HG02981 (cell line): ENCODE results near the gene WNT3.
"Not testable (repeated sequence)": the region's sequence is repeated elsewhere in the genome, so short reads cannot be mapped to it uniquely, and the experiment has no call there.

Experiments used
- ATAC-seq: cut with Tn5 transposase; IDR thresholded peaks from one replicate; pipeline ENCODE4 v1.9.1; 2021; ENCODE audit warnings: mild to moderate bottlenecking, moderate library complexity; ENCODE audit not compliant: unreplicated experiment

Gene WNT3

GRCh38 chr17:46768540-46768870 lies 50.0 kb downstream of the WNT3 start:
- ATAC-seq = no peak

GRCh38 chr17:46766493-46767491 lies 51.7 kb downstream of the WNT3 start:
- ATAC-seq = no peak

- ATAC-seq = no peak
These were observed 53.0 kb downstream of the WNT3 start for GRCh38 chr17:46765453-46765852.

DNA sequence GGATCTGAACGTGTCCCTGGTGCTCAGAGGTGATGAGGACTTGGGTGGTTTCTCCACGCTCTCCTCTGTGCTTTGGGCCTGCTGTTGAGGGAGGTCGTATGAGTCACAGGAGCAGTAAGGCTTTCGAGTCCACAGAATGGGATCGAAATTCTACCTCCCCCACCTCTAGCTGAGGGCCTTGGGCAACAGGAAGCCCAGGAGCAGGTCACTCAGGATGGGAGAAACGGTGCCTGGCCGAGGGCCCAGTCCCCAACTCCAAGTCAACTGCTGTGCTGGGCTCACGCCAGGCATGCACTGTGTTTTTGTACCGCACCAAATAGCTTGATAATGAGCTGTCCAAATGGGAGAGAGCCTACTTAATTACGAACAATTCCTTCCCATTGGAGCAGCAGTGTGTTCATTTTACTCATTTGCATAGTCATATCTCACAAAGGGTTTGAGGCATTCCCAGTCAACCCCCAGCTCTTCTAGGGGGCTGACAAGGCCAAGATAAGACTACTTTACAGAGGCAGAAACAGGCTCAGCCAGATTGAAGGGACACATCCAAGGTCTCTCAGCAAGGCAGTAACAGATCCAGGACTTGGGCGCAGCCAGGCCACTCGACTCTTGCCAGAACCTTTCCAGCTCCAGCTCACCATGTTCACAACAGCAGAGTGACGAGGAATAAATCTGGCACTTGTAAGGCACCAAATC lies 53.6 kb downstream of the WNT3 start:
- ATAC-seq = no peak

DNA sequence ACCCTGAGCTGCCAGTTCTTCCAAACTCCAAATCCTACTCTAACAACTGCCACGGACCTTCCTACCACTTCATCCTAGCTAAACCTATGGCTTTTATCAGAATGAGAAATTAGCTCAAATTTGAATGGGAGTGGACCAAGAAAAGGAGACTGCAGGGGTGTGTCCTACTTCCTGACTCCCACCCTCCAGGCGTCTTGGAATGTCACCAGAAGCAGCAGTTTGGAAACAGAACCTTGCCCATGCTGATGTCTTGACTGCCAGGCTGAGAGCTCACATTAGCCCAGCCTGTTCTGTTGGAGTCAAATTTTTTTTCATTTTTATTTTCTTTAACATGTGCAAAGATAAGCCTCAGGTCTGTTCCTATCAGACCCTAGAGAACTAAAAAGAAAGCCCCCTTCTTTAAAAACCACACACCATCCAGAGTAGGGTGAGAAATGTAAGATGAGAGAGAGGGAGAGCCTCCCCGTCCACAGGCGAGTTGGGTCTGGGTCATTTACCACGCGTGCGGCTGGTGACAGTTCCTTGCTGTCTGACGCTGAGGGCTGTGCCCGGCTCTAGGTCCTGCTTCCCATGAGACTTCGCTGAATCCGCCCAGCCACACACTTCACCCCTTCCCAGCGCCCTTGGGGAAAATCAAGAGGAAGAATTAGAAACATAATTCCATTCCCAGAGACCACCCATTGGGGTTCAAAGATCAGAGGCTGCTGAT lies 54.3 kb downstream of the WNT3 start:
- ATAC-seq = no peak

GRCh38 chr17:46763416-46763815 lies 55.1 kb downstream of the WNT3 start:
- ATAC-seq = no peak

- no peak for ATAC-seq
These were observed 59.4 kb downstream of the WNT3 start for GRCh38 chr17:46759141-46759540.

DNA sequence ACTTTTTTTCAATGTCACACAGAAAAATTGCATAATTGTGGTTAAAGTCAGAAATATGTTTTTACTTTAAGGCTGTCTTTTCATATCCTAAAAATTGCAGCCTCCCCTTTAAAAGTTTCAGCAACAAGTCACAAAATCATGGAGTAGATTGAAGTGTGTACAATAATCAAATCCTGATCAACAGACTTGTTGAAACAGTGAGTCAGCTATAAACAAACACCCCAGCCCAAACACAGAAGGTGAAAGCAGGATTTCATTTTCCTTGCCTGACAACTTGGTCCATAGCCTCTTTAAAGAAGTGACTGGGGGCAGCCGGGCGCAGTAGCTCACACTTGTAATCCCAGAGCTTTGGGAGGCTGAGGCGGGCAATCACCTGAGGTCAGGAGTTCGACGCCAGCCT lies 59.9 kb downstream of the WNT3 start:
- ATAC-seq = no peak

GRCh38 chr17:46757588-46757987 lies 60.9 kb downstream of the WNT3 start:
- not testable (repeated sequence) for ATAC-seq

- ATAC-seq = no peak
These were observed 61.6 kb downstream of the WNT3 start for GRCh38 chr17:46756861-46757260.

GRCh38 chr17:46756081-46756735 lies 62.3 kb downstream of the WNT3 start:
- ATAC-seq = no peak

DNA sequence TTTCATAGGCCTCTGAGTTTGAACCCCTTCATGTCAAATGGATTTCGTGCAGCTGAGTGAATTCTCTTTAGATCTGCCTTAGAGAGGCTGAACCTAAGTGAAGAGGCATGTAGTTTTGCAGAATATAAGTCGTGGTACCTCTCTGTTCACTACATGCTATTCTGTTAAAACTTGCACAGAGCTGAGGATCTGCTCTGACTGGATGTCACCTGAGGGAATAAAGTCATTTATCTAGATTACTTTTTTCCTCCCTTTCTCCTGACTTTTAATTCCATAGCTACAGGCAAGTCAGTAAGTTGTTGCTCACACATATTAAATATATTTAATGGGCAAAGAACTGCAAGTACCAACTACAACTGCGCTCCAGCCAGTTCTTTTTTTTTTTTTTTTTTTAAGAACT lies 64.7 kb downstream of the WNT3 start:
- no peak for ATAC-seq

DNA sequence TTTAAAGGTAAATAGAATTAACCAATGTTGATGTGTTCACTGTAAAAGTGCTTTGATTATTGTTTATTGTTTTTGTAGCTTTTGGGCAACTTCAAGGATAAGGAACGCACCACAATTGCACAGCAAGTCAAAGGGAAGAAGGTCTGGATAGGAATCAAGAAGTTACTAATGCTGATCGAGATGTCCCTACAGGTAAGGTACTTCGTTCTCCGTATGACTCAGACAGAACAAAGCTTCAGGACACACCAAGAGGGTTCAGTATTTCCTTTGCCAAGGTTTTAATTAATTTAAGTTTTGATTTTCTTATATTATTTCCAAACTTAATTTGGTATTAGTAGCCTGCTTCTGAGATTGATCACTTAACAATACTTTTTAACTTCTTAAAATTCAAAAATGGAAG lies 67.1 kb downstream of the WNT3 start:
- no peak for ATAC-seq

DNA sequence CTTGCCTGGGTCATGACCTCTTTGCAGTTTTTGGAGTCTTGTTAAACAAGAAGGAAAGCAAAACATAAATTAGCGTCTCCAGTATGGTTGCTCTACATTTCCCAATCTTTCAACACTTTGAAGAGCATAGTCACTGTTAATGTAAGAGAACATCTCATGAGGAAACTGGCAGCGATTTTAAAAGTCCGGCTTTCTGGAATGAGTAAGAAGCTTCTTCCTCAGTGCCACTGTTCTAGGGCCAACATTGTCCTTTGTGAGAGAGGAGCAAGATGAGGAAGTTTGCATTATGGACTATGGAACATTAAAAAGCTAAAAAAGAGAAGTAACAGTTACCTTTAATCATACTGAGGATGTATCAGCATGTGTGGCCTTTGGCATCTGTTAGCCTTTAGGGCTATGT lies 73.1 kb downstream of the WNT3 start:
- ATAC-seq = no peak

DNA sequence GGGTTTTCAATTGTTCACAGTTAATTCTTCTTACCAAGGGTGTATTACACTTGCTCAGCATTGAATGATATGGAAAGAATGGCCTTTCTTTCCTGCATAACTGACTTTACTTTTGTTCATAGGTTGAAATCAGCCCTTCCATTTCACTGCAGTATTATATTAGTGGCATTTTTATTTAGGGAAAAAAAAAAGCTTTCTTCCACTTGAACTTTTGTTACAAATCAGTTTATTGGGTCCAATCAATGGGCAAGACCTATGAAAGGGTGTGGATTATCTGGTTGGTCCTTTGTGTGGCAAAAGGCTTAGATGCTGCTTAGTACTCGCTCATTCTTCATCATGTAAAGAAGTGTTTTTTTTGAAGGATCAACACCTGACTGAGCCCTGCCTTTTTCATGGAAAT lies 74.1 kb downstream of the WNT3 start:
- ATAC-seq = no peak

- ATAC-seq = no peak
These were observed 75.8 kb downstream of the WNT3 start for GRCh38 chr17:46742565-46743270.

- ATAC-seq = no peak
These were observed 77.3 kb downstream of the WNT3 start for GRCh38 chr17:46741122-46741730.

DNA sequence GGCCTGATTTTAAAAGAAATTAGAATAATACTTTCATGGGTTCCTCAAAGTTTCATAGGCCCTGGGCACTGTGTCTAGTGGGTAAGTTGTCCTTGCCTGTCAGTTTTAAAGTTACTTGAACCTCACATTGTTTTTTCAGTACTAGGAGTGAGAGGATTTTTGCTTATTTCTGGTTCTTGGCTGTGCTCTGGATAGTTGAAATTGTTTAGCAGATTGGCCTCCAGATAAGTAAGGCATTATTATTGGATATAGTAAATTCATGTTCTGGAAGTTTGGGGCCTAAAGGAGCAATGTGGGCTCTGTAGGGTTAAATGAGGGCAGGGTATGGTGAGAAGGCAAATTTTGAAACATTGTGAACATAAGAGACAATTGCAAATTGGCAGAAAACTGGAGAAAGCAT lies 78.5 kb downstream of the WNT3 start:
- no peak for ATAC-seq

DNA sequence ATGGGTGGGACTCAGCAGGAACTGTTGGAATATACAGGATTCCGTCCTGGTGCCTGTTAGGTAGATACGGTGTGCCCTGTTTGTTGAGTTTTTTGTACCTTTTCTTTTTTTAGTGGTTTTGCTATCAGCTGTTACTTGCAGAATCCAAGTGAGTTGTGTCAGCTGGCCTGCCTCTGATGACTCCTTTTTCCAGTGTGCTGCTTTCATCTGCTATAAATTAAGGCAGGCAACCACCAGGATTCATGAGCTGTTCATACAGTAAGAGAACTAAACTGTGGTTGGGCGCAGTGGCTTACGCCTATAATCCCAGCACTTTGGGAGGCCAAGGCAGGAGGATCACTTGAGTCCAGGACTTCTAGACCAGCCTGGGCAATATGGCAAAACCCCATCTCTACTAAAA lies 79.9 kb downstream of the WNT3 start:
- no peak for ATAC-seq

DNA sequence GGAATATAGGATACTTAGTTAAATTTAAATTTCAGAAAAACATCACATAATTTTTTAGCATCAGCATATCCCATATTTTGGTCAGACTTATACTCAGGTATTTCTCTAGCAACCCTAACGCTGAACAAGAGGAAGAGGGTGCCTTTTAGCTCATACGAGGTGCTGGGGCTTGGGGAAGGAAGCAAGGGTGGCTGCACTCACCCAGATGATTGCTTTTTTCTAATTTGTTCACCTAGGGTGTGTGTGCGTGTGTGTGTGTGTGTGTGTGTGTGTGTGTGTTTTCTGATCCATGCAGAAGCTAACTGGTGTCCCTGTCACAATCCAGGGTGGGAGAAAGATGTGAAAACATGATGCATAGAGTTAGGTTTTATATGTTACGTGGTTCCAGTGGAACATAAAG lies 81.2 kb downstream of the WNT3 start:
- ATAC-seq = no peak
